ENCODE data around the gene ZBTB42. TPM values are rescaled to one million over a fixed set of nuclear protein-coding genes. Genes with fewer than 3 reads are reported as not detected.

The ZBTB42 gene
- total RNA-seq, 3 donors from 2014 or later = 3.5 to 11.4 (median 9.2) TPM

- Histone ChIP-seq H3K27ac (peak overlapping the region in 1 of 2 donors; percentile 73), H3K9me3 (no peaks in the 10 kb centered on the region), H3K4me1 (peaks cover 32 to 60% of the 10 kb centered on the region in 2 donors), H3K36me3 (no peaks in the 10 kb centered on the region), H3K27me3 (no peaks in the 10 kb centered on the region), H3K4me3 (peak overlapping the region in 1 of 3 donors; percentile 39)
- no peak for DNase-seq (ENCODE audit: low spot score in 2 of 2)
- intact Hi-C loops (cut with DNase I; ENCODE audit: low total_unique reads) = no loop called here
- no peak for TF ChIP-seq POLR2A (IDR thresholded peaks at IDR 0.05)
Observed at GRCh38 chr14:104788873-104789663, 11.8 kb upstream of the ZBTB42 start.

DNA sequence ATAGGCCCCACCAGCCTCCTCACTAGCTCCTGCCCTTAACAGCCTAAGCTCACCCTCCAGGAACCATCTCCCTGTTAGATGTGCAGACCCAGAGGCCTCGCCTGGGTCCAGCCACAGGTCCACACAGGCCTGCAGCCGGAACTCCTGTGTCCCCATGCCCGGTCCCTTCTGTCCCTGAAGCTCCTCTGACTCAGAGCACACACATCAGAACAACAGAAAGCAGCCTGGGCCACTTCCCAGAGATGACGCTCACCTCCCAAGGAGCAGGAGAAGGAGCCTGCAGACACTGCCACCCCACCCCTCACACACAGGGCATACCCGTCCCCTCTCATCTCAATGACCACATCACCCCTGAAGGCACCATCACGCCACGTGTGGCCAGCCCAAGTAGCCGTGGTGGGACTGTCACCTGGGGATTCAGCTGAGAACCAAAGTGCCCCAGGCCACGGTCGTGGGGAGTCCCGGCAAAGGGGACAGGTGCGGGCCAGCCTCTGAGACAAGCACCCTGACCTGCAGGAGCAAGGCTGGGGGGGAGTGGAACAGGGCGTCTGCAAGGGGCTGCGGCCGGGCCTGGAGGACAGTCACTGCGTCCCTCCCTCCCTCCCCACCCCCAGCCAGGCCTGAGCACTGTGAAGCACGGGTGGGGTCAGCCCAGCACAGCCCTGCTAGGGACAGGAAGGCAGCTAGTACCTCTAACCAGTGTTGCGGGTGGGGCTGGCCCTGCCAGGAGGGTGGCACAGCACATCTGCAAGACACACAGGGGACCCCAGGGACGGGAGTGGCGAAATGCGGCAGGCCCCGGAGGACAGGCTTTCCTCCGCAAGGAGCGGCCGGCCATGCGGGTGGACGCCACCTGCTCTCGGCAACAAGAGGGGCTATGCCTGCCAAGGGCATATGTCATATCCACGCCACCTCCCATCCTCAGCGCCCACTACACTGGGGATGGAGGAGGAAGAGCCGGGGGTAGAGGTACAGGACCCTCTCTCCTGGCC lies 10.9 kb upstream of the ZBTB42 start:
- Histone ChIP-seq H3K27ac (peak overlapping the region in 1 of 2 donors; percentile 29), H3K27me3 (no peaks in the 10 kb centered on the region), H3K36me3 (no peaks in the 10 kb centered on the region), H3K4me1 (peaks cover 28 to 56% of the 10 kb centered on the region in 2 donors), H3K4me3 (no peak overlapping the region), H3K9me3 (no peaks in the 10 kb centered on the region)
- DNase-seq (ENCODE audit: low spot score in 2 of 2) = no peak
- TF ChIP-seq POLR2AphosphoS5 (IDR thresholded peaks at IDR 0.05) (no peak), POLR2A (IDR thresholded peaks at IDR 0.05) (no peak)
- TF ChIP-seq, protein P1, sequence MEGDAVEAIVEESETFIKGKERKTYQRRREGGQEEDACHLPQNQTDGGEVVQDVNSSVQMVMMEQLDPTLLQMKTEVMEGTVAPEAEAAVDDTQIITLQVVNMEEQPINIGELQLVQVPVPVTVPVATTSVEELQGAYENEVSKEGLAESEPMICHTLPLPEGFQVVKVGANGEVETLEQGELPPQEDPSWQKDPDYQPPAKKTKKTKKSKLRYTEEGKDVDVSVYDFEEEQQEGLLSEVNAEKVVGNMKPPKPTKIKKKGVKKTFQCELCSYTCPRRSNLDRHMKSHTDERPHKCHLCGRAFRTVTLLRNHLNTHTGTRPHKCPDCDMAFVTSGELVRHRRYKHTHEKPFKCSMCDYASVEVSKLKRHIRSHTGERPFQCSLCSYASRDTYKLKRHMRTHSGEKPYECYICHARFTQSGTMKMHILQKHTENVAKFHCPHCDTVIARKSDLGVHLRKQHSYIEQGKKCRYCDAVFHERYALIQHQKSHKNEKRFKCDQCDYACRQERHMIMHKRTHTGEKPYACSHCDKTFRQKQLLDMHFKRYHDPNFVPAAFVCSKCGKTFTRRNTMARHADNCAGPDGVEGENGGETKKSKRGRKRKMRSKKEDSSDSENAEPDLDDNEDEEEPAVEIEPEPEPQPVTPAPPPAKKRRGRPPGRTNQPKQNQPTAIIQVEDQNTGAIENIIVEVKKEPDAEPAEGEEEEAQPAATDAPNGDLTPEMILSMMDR (IDR thresholded peaks at IDR 0.05) = no peak
- intact Hi-C loops (cut with DNase I; ENCODE audit: low total_unique reads) = no loop called here

GRCh38 chr14:104791425-104791824 lies 9.5 kb upstream of the ZBTB42 start:
- intact Hi-C loops (cut with DNase I; ENCODE audit: low total_unique reads) = no loop called here
- H3K27ac ChIP-seq = peak overlapping the region in 1 of 2 donors; percentile 29
- peaks cover 32 to 50% of the 10 kb centered on the region in 2 donors for H3K4me1 ChIP-seq

DNA sequence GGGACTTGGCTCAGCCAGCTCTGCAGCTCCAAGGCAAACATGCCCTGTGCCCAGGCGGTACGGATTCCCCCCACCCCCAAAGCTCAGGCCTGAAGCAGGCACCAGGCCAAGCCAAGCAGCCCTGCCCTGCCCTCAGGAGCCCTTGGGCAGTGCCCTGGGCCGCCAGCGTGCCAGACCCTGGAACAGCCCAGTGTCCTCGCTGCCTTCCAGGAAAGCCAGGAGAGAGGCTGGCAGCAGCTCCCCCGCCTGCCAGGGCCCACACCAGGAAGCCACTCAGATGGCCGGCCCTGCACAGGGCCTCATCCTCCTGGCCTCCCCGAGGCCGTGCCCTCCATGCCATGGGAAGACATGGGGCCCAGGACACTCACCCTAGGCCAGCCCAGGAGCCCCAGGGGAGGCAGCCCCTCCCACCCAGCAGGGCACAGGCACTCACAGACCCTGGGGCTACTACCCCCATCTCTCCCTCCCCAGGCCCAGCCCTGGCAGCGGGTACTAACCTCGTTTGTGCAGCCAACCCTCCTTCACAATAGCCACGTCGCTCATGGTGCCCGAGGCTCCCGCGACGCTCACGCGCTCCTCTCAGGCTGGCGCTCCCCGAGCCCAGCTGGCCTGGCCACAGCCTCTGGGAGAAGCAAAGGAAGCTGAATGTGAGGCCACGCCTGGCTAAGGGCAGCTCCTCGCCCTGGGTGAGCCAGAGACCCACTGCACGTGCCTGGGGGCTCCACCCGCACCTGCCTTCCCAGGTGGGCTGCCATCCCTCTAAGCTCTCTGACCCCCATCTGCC lies 8.6 kb upstream of the ZBTB42 start:
- Histone ChIP-seq H3K36me3 (no peaks in the 10 kb centered on the region), H3K27me3 (no peaks in the 10 kb centered on the region), H3K4me1 (peaks cover 23 to 42% of the 10 kb centered on the region in 2 donors), H3K27ac (peak overlapping the region; percentile 54 to 77), H3K9me3 (no peaks in the 10 kb centered on the region), H3K4me3 (peak overlapping the region in 1 of 3 donors; percentile 89)
- intact Hi-C loops (cut with DNase I; ENCODE audit: low total_unique reads) = no loop called here
- DNase-seq (ENCODE audit: low spot score in 2 of 2) = no peak
- TF ChIP-seq, protein P1 (IDR thresholded peaks at IDR 0.05) = no peak
- no peak for TF ChIP-seq POLR2A (IDR thresholded peaks at IDR 0.05)
- no peak for TF ChIP-seq POLR2AphosphoS5 (IDR thresholded peaks at IDR 0.05)

More at GRCh38 chr14:104791425-104791824, 9.5 kb upstream of the ZBTB42 start:
- Histone ChIP-seq H3K4me3 (no peak overlapping the region), H3K36me3 (no peaks in the 10 kb centered on the region), H3K27me3 (no peaks in the 10 kb centered on the region), H3K9me3 (no peaks in the 10 kb centered on the region)
- DNase-seq (ENCODE audit: low spot score in 2 of 2) = no peak
- TF ChIP-seq, protein P1 (IDR thresholded peaks at IDR 0.05) = no peak
- TF ChIP-seq POLR2AphosphoS5 (IDR thresholded peaks at IDR 0.05) (no peak), POLR2A (IDR thresholded peaks at IDR 0.05) (no peak)
